ENCODE data around the gene BICD2.
"Not testable (repeated sequence)": the region's sequence is repeated elsewhere in the genome, so short reads cannot be mapped to it uniquely, and the experiment has no call there.

- TF ChIP-seq CTCF (IDR thresholded peaks at IDR 0.05; ENCODE audit: insufficient read depth, low read depth, low read length); EZH2 (IDR thresholded peaks at IDR 0.05; ENCODE audit: insufficient read depth, low read length): not testable (repeated sequence)
Measured at GRCh38 chr9:92796337-92796804, 31.7 kb upstream of the BICD2 start.
